HG02642 (cell line): ENCODE results near the gene KCND3.

Source experiments
- ATAC-seq: cut with Tn5 transposase; IDR thresholded peaks from one replicate; pipeline ENCODE4 v1.9.1; 2021; ENCODE audit warnings: mild to moderate bottlenecking; ENCODE audit not compliant: unreplicated experiment, poor library complexity

Gene KCND3

DNA sequence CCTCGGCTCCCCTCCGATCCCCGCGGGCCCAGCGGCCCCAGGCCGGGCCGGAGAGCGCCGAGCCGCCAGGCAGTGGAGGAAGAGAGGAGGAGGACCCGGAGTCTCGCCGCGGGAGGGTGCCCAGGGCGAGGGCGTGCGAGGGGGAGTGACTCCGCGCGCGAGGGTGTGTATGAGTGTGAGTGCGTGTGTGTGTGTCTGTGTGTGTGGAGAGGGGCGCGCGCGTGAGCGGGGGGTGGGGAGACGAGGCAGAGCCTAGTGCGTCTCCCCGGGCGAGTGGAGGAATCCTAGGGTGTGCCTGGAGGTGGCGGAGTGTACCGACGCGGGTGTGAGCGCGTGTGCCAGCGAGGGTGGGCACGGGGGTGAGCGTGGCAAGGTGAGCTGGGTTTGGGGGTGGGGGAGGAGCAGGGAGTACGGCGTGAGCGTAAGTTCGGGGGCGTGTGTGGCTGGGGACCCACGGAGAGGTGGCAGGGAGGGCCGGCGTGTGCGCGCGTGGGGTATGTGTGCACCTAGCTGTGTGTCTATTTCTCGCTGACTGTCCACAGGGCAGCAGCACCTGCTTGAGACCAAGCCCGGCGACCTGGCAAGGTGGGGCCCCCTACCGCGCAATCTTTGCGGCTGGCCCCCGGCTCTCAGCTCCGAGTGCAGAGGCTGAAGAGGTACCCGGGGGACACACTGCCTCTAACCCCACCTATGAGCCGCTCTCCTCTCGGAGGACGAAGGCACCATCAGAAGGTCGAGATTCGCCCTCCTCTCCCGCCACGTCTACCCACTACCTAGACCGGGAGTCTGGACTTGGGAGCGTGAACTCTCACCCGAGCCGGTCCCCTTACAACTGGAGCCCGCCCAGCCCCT lies 784 bp upstream of the KCND3 start:
- ATAC-seq: no peak

DNA sequence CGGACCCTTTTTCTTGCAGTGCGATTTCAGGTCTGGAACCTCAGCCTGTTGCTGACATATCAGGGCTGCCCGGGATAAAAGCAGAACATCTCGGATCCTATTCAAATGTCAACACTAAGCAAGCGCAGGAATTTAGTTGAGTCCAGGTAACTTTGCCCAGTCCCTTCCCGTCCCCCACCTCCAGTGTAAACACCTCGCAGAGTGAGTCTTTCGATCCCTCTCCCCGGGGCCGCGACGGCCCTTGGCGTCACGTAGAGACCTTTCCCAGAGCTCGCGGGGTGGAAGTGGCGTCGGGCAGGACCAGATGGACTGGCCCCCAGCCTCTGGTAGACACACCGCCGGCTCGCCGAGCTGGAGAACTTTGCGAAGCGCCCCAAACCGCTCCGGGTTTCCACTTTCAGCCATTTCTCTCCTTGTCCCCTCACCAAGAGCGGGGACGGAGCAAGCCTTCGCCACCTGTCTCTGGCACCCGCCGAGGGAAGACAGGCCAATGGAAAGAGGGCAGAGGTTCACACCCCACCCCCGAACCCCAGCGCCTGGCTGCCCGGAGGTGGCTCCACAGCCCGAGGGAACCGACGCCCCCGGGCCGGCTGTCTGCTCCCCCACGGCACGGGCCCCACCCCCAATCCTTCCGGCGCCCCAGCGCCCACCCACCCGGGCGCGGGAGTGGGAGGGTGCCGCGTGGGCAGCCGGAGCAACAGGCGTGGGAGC lies 570 bp downstream of the KCND3 start:
- no peak for ATAC-seq

DNA sequence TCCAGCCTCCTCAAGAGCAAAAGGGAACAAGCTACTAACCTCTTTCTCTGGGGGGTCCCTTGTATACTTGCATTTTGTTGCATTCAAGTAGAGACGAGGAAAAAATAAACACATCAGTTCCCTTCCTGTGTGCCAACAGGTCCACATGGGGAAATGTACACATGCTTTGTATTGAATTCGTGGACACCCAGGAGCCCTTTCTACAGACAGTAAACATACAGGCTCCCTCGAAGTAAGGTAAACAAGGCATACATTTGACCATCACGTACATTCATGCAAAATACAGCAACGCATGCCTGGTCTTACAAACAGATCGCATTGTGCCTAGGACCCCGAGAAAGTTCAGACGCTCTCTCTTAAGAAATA lies 1.1 kb downstream of the KCND3 start:
- no peak for ATAC-seq

DNA sequence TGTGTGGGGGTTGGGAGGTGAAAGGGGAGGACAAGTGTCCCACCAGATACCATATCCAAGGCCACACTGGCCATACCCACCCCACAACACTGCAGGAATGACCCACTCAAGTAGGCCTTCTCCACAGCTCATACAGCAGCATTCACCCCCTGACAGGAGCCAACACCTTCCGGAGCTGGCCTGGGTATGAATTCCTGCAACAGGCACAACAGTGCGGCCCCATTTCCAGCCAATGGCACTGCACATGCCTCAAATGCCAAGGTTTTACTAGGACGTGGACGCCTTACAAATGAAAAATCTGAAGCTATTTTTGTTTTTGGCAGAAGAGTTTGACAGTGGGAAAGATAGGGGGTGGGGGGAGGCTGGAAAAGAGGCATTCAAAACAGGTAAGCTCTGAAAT lies 2.0 kb downstream of the KCND3 start:
- no peak for ATAC-seq

DNA sequence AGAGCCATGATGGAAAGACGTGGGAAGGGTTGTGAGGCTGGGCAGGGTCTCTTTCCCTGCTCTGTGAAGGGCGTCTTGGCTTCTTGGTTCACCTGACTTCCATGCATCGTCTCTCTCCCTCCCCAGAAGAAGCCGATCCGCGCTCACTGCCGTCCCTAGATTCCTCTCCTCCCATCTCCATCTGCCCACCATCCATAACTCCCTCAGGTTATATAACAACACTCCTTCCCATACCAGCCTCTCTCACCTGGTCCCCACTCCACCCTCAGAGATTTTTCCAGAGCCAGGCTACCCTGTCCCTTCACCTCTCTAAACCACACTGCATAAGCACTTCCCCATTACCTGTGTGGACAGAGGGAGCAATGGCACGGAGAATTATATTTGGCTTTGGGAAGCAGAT lies 6.0 kb downstream of the KCND3 start:
- no peak for ATAC-seq

- ATAC-seq: no peak
Observed at GRCh38 chr1:111982428-111982827, 7.0 kb downstream of the KCND3 start.

DNA sequence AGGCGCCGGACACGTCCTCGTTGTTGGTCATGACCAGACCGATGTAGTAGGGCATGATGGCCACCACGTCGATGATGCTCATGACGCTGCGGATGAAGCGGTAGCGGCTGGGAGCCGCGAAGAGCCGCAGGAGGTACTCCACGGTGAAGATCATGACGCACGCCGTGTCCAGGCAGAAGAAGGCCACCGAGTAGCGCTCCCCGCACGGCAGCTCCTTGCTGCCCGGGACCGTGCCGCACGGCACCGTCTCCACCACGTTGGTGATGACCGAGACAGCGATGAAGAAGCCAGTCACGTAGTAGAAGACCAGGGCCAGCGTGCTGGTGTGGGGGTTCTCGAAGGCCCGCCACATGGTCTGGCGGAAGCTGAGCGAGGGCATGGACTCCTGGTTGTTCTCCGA lies 7.6 kb downstream of the KCND3 start:
- ATAC-seq: no peak

GRCh38 chr1:111981090-111981489 lies 8.4 kb downstream of the KCND3 start:
- no peak for ATAC-seq

GRCh38 chr1:111980686-111981085 lies 8.8 kb downstream of the KCND3 start:
- ATAC-seq: no peak

GRCh38 chr1:111978695-111979094 lies 10.8 kb downstream of the KCND3 start:
- no peak for ATAC-seq

- ATAC-seq: no peak
Observed at GRCh38 chr1:111977378-111977777, 12.1 kb downstream of the KCND3 start.

DNA sequence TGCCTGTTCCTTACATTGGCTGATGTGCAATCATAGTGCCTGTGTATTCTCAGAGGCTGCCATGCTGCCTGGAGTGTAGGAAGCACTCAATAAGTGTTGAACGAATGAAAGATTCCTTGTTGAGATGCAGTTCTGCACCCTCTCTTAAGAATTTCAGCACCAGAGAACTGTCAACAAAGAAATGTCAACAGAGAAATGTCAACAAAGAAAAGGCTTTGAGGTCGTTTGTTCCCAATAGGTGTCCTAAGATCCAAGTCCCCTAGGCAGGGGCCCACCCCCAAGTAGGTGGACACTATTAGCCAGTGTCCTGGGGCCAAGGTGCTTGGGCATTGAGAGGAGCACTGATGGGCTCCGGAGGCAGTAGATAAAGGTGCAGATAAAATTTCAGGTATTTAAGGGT lies 12.6 kb downstream of the KCND3 start:
- no peak for ATAC-seq

DNA sequence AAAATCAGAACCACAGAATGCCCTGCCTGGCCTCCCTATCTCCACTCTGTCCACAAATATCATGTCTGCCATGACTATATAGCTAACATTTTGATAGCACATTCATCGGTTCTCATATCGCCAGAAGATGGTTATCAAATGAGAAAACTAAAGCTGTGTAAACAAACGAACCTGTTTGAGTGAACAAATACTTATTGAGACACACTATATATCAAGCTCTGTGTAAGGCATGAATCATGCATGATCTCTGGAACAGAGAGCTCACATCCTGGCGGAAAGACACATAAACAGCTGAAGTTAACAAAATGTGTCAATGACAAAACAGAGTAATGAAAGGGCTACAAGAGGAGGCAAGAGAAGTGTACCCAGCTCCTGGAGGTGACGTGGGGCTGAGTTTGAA lies 13.1 kb downstream of the KCND3 start:
- no peak for ATAC-seq

- no peak for ATAC-seq
Observed at GRCh38 chr1:111973150-111973790, 16.2 kb downstream of the KCND3 start.

DNA sequence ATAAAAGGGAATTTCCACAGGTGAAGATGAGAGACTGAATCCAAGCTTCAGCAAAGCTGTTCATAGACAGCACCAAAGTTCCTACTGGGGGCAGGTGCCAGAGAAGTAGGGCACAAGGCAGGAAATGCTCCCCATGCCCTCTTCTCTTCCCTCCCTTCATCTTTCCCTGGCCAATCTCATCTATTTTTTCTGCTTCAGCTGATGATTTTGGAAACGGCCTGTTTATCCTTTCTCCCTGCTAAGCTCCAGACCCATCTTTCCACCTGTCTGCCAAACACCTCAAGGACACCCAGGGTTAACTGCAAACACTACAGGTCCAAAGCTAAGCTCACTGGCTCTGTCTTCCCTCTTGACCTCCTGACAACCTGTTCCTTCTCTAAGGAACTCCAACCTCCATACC lies 18.1 kb downstream of the KCND3 start:
- ATAC-seq: no peak

DNA sequence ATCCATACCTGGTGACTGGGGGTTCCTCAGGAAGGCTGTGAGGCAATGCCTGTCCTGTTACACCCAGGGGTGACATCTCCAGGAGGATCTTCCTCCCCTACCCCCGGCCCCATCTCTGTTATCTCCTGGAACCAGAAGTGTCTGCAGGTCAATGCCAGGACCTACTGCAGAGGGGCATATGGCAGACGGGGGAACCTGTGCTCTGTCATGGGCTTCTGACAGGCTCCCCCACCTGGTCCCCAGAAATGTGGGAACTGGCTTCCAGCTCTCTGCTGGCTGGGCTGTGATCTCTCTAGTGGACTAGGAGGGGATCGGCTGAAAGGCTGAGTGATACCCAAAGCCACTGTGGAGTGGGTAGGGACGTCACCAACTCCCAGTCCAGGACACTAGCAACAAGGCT lies 21.0 kb downstream of the KCND3 start:
- no peak for ATAC-seq

DNA sequence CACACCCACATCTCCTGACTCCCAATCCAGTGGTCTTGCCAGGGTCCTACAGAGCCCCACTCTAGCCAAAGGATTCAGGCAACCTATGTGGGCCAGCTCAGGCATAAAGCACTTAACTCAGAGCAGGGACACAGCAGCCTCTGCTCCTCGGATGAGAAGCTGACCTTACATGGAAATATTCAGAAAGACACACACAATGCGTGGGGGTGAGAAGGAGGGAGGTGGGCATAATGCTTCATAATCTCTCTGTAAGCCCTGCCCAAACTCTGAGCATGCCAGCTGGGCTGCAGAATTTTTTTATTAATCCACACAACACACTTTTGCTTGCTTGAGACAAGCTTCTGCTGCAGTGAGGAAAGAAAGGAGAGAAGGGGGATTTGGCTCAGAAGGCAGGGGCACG lies 21.6 kb downstream of the KCND3 start:
- no peak for ATAC-seq

DNA sequence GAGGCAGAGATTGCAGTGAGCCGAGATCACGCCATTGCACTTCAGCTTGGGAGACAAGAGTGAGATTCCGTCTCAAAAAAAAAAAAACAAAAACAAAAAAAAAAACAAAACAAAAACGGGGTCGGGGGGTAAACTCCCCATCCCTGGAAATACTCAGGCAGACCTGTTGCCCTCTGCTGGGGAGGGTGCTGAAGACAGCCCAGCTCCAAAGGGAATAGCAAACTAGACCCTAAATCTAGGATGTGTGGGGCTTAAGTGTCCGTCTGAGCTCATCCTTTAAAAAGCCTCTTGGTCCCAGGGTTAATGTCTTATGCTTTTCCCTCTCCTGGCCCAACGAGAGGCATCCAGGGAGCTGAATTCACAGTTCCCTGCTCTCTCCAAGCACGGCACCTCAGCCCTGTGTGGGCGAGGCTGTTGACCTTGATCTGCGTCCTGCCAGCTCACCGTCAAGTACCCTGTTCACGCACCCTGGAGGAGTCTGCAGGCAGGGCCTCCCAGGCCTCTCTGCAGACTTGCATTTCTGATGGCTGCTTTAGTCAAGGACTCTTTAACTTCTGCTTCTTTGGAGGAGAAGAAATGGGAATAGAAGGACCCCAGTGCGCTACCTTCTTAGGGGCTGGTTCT lies 22.3 kb downstream of the KCND3 start:
- no peak for ATAC-seq

DNA sequence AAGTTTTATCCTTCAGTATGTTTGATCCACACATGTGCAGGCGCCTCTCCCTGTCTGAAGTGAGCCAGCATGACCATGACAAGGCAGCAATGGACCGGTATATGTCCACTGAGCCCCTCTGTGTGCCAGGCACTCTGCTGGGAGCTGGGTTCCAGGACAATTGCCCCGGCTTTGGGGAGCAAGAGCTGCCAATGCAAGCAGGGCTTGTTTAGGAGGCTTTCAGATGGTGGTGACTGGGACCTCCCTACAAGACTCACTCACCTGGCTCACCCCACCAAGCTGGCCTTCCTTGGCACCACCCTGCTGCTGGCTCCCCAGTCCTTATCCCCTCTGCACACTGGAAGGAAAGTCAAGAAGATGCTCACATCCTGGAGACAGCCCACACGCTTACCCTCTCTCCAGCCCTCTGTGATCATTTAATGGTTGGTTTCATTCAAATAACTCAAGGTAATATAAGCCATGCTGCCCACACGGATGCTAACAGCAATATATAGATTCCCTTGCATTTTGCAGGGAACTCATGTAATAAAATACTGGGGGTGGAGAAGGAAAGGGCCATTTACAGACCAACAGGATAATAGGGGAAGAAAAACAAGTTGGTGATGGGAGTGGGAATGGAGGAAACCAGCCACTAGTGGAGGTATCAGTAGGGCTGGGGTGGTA lies 23.6 kb downstream of the KCND3 start:
- ATAC-seq: no peak

DNA sequence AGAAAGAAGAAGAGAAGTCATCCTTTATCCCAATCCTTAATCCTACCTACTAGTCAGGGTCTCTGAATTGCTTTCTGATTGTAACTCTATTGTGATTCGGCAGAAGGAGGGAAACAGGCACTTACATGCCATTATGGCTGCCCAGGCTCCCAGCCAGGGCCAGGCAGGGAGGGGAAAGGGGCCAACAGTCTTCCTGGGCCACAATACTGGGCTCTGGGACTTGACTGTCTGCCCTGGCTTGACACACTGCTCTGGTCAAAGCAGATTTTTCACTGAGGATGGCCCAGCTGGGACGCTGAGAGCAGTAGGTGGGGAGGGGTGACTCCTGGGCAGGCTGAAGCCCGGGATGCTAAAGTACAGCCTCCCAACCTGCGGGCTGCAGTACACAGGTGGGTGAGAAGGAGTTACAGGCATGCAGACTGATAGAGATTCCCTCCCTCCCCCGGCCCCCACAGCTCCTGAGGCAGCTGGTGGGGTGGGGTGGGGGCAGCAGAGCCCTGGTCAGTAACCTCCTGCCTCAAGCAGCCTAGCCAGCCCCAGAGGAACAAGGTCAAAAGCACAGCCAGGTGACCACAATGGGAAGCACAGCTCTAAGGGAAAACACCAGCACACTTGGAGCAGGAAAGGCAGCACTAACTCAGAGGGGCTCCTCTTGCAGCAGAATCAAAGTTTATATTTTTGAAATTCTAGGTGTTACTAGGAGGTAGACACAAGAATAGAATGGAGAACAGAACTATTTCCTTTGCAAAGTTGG lies 25.3 kb downstream of the KCND3 start:
- no peak for ATAC-seq
